Measurements from ENCODE around the gene BUD31. TPM values are rescaled to one million over a fixed set of nuclear protein-coding genes. Genes with fewer than 3 reads are reported as not detected.

Gene BUD31
- total and polyA plus RNA-seq, 9 of the 15 experiments (the other 6 are each of a cell fraction or from before 2014, with no cell fraction given), result 105 to 342 (median 247) TPM

- FAIRE-seq (peak; percentile 96), ATAC-seq (peak; percentile 86), DNase-seq (ENCODE audit: extremely low read depth in 1 of 4, low spot score in 3 of 4) (peak in 2 of 4 experiments; percentile 73 to 74)
- Histone ChIP-seq H3K9me3 (replicated peaks; ENCODE audit: control insufficient read depth, insufficient read depth, low read depth, low read length) (no peaks in the 10 kb centered on the region), H3K9me1 (ENCODE audit: control insufficient read depth, insufficient read depth, low read length) (peaks cover 8% of the 10 kb centered on the region), H3K9ac (ENCODE audit: insufficient read depth in 1 of 2, low read depth in 2 of 2, low read length in 2 of 2) (peak overlapping the region in 1 of 2 experiments; percentile 79; a peak in 2 of 4 replicates), H3K36me3 (ENCODE audit: control insufficient read depth, insufficient read depth, low read length) (peaks cover 86% of the 10 kb centered on the region), H3K4me1 (replicated peaks in 1 of 2; ENCODE audit: control insufficient read depth in 2 of 2, insufficient read depth in 2 of 2, low read length in 2 of 2) (peaks cover 9 to 35% of the 10 kb centered on the region in 2 experiments; a peak in 4 of 5 replicates), H3K4me3 (no peak overlapping the region), H3K79me2 (ENCODE audit: control insufficient read depth, insufficient read depth, low read length) (peaks cover 9% of the 10 kb centered on the region; the same call in 1 of the 3 replicates), H4K20me1 (replicated peaks; ENCODE audit: control insufficient read depth, insufficient read depth, low read length) (peaks cover 11% of the 10 kb centered on the region), H3K4me2 (ENCODE audit: insufficient read depth, low read length) (peak overlapping the region; percentile 38; the same call in 1 of the 2 replicates), H2AFZ (ENCODE audit: low read depth, low read length) (no peak overlapping the region), H3K27ac (ENCODE audit: extremely low read depth, low read depth, low read length) (peak overlapping the region; percentile 10), H3K27me3 (ENCODE audit: control insufficient read depth in 2 of 2, insufficient read depth in 2 of 2, low read length in 2 of 2) (no peaks in the 10 kb centered on the region)
- ChIA-PET CTCF (ENCODE audit: low intra/inter-chr PET ratio) (no interaction called here), POLR2A (interaction anchor here (0.9 to 2.4 kb wide), 4 partner anchors 8 to 23 kb away, joined by 3 to 11 read pairs (median 5); partner anchors contain the start of genes BUD31 and PDAP1)
- intact Hi-C loops (cut with micrococcal nuclease) (no loop called here), in situ Hi-C loops (cut with MboI) (no loop called here)
- WGBS (ENCODE audit: insufficient coverage, low coverage, missing lambda C conversion rate), result 41% methylated on average over 11 of the region's 11 CpGs
- no TSS peak for BruUV-seq (replicated peaks)
- TF ChIP-seq MAFK (IDR thresholded peaks at IDR 0.05; ENCODE audit: low read length) (peak; percentile 64), XRCC3 (IDR thresholded peaks at IDR 0.05) (no peak), SMARCA4 (IDR thresholded peaks at IDR 0.05) (peak; percentile 40; the same call in 1 of the 2 replicates), CBFA2T2 (conservative IDR thresholded peaks at IDR 0.05) (0 out of 2 replicates have a peak, but pooled peaks have one; percentile 12), STAG1 (CRISPR knock-in tag; IDR thresholded peaks at IDR 0.05; ENCODE audit: borderline replicate concordance) (no peak), HCFC1 (IDR thresholded peaks at IDR 0.05; ENCODE audit: low read depth, low read length) (no peak), NFE2 (IDR thresholded peaks at IDR 0.05; ENCODE audit: low read depth) (peak; percentile 93), MAFG (tag; conservative IDR thresholded peaks at IDR 0.05) (peak; percentile 84), MAFF (IDR thresholded peaks at IDR 0.05; ENCODE audit: low read length) (peak; percentile 80), CBFA2T3 (IDR thresholded peaks at IDR 0.05) (peak; percentile 30; the same call in 1 of the 2 replicates), TEAD1 (CRISPR knock-in tag; IDR thresholded peaks at IDR 0.05) (0 out of 4 replicates have a peak, but pooled peaks of 1 of the 2 experiments have one; percentile 34), LCOR (CRISPR knock-in tag; IDR thresholded peaks at IDR 0.05) (peak; percentile 75; the same call in 1 of the 2 replicates), RCOR1 (IDR thresholded peaks at IDR 0.05; ENCODE audit: borderline replicate concordance in 1 of 2, low read depth in 2 of 2, low read length in 2 of 2) (peak in 1 of 2 experiments; percentile 56; a peak in 1 of 4 replicates), CTBP1 (IDR thresholded peaks at IDR 0.05; ENCODE audit: borderline replicate concordance) (peak; percentile 50; the same call in 1 of the 2 replicates), C11orf30 (IDR thresholded peaks at IDR 0.05; ENCODE audit: low read depth) (peak; percentile 88), ARID1B (IDR thresholded peaks at IDR 0.05) (peak; percentile 36; the same call in 1 of the 2 replicates), NRF1 (conservative IDR thresholded peaks at IDR 0.05 in 1 of 2, IDR thresholded peaks at IDR 0.05 in 1 of 2) (peak; percentile 36 to 55; a peak in 3 of 4 replicates), ZNF316 (IDR thresholded peaks at IDR 0.05) (peak; percentile 82), DPF2 (IDR thresholded peaks at IDR 0.05) (peak; percentile 39; the same call in 1 of the 2 replicates), ARID2 (IDR thresholded peaks at IDR 0.05) (no peak)
- TF ChIP-seq, protein P1, sequence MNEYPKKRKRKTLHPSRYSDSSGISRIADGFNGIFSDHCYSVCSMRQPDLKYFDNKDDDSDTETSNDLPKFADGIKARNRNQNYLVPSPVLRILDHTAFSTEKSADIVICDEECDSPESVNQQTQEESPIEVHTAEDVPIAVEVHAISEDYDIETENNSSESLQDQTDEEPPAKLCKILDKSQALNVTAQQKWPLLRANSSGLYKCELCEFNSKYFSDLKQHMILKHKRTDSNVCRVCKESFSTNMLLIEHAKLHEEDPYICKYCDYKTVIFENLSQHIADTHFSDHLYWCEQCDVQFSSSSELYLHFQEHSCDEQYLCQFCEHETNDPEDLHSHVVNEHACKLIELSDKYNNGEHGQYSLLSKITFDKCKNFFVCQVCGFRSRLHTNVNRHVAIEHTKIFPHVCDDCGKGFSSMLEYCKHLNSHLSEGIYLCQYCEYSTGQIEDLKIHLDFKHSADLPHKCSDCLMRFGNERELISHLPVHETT (CRISPR knock-in tag; conservative IDR thresholded peaks at IDR 0.05 in 1 of 2, IDR thresholded peaks at IDR 0.05 in 1 of 2), result 0 out of 4 replicates have a peak, but pooled peaks of 1 of the 2 experiments have one; percentile 29
- TF ChIP-seq, protein P2, sequence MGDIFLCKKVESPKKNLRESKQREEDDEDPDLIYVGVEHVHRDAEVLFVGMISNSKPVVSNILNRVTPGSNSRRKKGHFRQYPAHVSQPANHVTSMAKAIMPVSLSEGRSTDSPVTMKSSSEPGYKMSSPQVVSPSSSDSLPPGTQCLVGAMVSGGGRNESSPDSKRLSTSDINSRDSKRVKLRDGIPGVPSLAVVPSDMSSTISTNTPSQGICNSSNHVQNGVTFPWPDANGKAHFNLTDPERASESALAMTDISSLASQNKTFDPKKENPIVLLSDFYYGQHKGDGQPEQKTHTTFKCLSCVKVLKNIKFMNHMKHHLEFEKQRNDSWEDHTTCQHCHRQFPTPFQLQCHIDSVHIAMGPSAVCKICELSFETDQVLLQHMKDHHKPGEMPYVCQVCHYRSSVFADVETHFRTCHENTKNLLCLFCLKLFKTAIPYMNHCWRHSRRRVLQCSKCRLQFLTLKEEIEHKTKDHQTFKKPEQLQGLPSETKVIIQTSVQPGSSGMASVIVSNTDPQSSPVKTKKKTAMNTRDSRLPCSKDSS (IDR thresholded peaks at IDR 0.05; ENCODE audit: low read depth, partially characterized antibody), result no peak
These were observed 13.4 kb downstream of the BUD31 start for GRCh38 chr7:99422186-99422585.
